DOHH2 (cell line): Measurements from ENCODE around the gene PDE4B.

Experiments
- H3F3A ChIP-seq: fragments of 200-600 bp; sonication (generic), shearing (Covaris generic); 2 replicates; pipeline ENCODE4 v1.6.0; 2016; ENCODE audit warnings: antibody characterized with exemption, mild to moderate bottlenecking; ENCODE audit not compliant: control insufficient read depth, insufficient read depth
- H3K27ac ChIP-seq: fragments of 200-600 bp; sonication (generic); 2 replicates; pipeline ENCODE4 v1.5.1; 2014; ENCODE audit warnings: low read depth, mild to moderate bottlenecking, low read length, moderate library complexity
- H3K27me3 ChIP-seq: fragments of 200-600 bp; sonication (generic); 2 replicates; pipeline ENCODE4 v1.6.1; 2014; ENCODE audit warnings: mild to moderate bottlenecking, low read length, mixed read lengths; ENCODE audit not compliant: control insufficient read depth
- H3K36me3 ChIP-seq: fragments of 200-600 bp; sonication (generic); 2 replicates; pipeline ENCODE4 v1.6.1; 2014; ENCODE audit warnings: mild to moderate bottlenecking, low read length, moderate library complexity, mixed read lengths; ENCODE audit not compliant: control insufficient read depth
- H3K4me1 ChIP-seq: fragments of 200-600 bp; sonication (generic); 2 replicates; pipeline ENCODE4 v1.6.1; 2014; ENCODE audit warnings: mild to moderate bottlenecking, low read length, mixed read lengths; ENCODE audit not compliant: control insufficient read depth
- H3K4me2 ChIP-seq: fragments of 200-600 bp; sonication (generic); 2 replicates; pipeline ENCODE4 v1.6.0; 2014; ENCODE audit warnings: mild to moderate bottlenecking, low read length, moderate library complexity
- H3K4me3 ChIP-seq: fragments of 200-600 bp; sonication (generic); 2 replicates; pipeline ENCODE4 v1.5.1; 2014; ENCODE audit warnings: mild to moderate bottlenecking, low read length, mixed read lengths
- H3K79me2 ChIP-seq: fragments of 200-600 bp; sonication (generic); 2 replicates; pipeline ENCODE4 v1.6.1; 2014; ENCODE audit warnings: mild to moderate bottlenecking, low read length, mixed read lengths; ENCODE audit not compliant: control insufficient read depth
- H3K9me2 ChIP-seq: fragments of 200-600 bp; sonication (generic); replicated peaks from 2 replicates; pipeline ENCODE4 v1.6.1; 2014; ENCODE audit warnings: mild to moderate bottlenecking, low read length, mixed read lengths; ENCODE audit not compliant: control insufficient read depth
- H3K9me3 ChIP-seq: fragments of 200-600 bp; sonication (generic); 2 replicates; pipeline ENCODE4 v1.6.1; 2014; ENCODE audit warnings: antibody characterized with exemption, low read length, mixed read lengths; ENCODE audit not compliant: control insufficient read depth, insufficient read depth
- H4K20me1 ChIP-seq: fragments of 200-600 bp; sonication (generic); 2 replicates; pipeline ENCODE4 v1.6.0; 2014; ENCODE audit warnings: low read depth, mild to moderate bottlenecking, antibody characterized with exemption, low read length, moderate library complexity; ENCODE audit not compliant: control insufficient read depth, insufficient read depth
- CTCF ChIP-seq: fragments of 200-600 bp; sonication (generic); IDR thresholded peaks from one replicate; pipeline ENCODE4 v1.5.1; 2014; ENCODE audit warnings: antibody characterized with exemption, mild to moderate bottlenecking, low read depth, low read length; ENCODE audit not compliant: poor library complexity, severe bottlenecking
- EZH2phosphoT487 ChIP-seq: fragments of 200-600 bp; sonication (generic); IDR thresholded peaks from 2 replicates; pipeline ENCODE4 v1.6.1; 2017; ENCODE audit warnings: borderline replicate concordance, mild to moderate bottlenecking, antibody characterized with exemption, low read length, moderate library complexity, mixed read lengths

PDE4B gene

DNA sequence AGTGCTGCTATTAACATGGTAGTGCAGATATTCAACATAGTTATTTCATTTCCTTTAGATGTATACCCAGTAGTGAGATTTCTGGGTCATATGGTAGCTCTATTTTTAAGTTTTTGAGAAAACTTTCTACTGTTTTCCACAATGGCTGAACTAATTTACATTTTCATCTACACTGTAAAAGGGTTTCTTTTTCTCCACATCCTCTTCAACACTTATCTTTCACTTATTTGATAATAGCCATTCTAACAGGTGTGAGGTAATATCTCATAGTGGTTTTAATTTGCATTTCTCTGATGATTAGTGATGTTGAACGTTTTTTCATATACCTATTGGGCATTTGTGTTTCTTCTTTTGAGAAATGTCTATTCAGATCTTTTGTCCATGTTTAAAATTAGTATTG lies 149.8 kb downstream of the PDE4B start:
- 0 out of 2 replicates have a peak overlapping the region, but pooled peaks have one; percentile 7 for H3K4me2 ChIP-seq
- H3K9me3 ChIP-seq = no peaks in the 10 kb centered on the region
- H3K36me3 ChIP-seq = no peaks in the 10 kb centered on the region
- H3K9me2 ChIP-seq = no peaks in the 10 kb centered on the region
- no peaks in the 10 kb centered on the region for H3K79me2 ChIP-seq
- TF ChIP-seq EZH2phosphoT487 = no peak
- TF ChIP-seq CTCF = no peak
- H4K20me1 ChIP-seq = no peaks in the 10 kb centered on the region
- no peaks in the 10 kb centered on the region for H3F3A ChIP-seq
- peaks cover 17% of the 10 kb centered on the region for H3K4me1 ChIP-seq
- no peak overlapping the region for H3K4me3 ChIP-seq
- no peaks in the 10 kb centered on the region for H3K27me3 ChIP-seq
- H3K27ac ChIP-seq = no peak overlapping the region

GRCh38 chr1:65946376-65946775 lies 153.7 kb downstream of the PDE4B start:
- H3K27me3 ChIP-seq = no peaks in the 10 kb centered on the region
- no peaks in the 10 kb centered on the region for H4K20me1 ChIP-seq
- H3F3A ChIP-seq = no peaks in the 10 kb centered on the region
- no peaks in the 10 kb centered on the region for H3K9me3 ChIP-seq
- TF ChIP-seq EZH2phosphoT487 (no peak), CTCF (no peak)
- H3K79me2 ChIP-seq = no peaks in the 10 kb centered on the region
- no peak overlapping the region for H3K4me2 ChIP-seq
- H3K36me3 ChIP-seq = no peaks in the 10 kb centered on the region
- no peak overlapping the region for H3K4me3 ChIP-seq
- no peaks in the 10 kb centered on the region for H3K9me2 ChIP-seq
- peaks cover 10% of the 10 kb centered on the region for H3K4me1 ChIP-seq
- no peak overlapping the region for H3K27ac ChIP-seq

DNA sequence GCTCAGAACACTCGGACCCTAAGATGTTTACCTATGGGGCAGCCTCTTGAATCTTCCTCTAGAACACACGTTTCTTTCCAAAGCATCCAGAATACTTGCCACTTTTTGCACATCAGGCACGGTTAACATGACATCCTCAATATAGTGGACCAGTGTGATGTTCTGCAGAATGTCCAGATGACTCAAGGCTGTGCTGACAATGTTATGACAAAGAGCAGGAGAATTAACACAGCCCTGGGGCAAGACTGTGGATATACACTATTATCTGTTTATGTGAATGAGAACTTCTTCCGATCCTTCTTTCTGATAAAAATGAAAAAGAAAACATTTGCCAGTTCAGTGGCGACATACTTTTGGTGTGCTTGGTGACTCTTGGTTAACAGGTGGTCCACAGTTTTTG lies 154.3 kb downstream of the PDE4B start:
- Histone ChIP-seq H3F3A (no peaks in the 10 kb centered on the region), H3K9me3 (no peaks in the 10 kb centered on the region), H3K27ac (no peak overlapping the region), H4K20me1 (no peaks in the 10 kb centered on the region), H3K36me3 (no peaks in the 10 kb centered on the region), H3K9me2 (no peaks in the 10 kb centered on the region), H3K27me3 (no peaks in the 10 kb centered on the region), H3K4me2 (no peak overlapping the region), H3K4me1 (peaks cover 10% of the 10 kb centered on the region), H3K4me3 (no peak overlapping the region), H3K79me2 (no peaks in the 10 kb centered on the region)
- TF ChIP-seq CTCF (no peak), EZH2phosphoT487 (no peak)

DNA sequence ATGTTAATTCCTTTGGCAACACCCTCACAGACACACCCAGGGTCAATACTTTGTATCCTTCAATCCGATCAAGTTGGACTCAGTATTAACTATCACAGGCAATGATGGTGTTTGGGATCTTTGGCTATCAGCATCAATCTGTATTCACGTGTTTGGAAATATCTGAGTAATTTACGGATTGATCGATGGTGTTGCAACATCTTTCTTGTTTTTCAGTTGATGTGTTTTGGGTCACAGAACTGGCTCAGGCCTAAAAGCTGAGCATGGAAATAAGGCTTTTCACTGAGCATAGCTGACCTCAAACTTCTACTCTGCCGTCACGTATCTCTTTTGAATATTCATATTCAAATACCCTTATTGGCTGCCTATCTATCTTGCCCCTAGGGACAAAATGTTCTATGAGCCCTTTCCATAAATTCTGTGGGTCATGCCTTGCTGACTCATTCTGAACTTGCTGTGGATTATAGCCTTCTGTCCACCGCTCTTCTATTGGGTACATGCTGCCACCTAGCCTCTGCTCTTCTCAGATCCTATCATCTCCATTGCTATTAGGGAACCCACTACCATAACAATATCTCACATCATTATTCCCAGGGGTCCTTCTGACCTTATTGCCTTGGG lies 156.0 kb downstream of the PDE4B start:
- H4K20me1 ChIP-seq = no peaks in the 10 kb centered on the region
- H3K36me3 ChIP-seq = no peaks in the 10 kb centered on the region
- no peaks in the 10 kb centered on the region for H3K9me3 ChIP-seq
- no peak overlapping the region for H3K27ac ChIP-seq
- TF ChIP-seq EZH2phosphoT487 = no peak
- no peak for TF ChIP-seq CTCF
- no peaks in the 10 kb centered on the region for H3K79me2 ChIP-seq
- H3F3A ChIP-seq = no peaks in the 10 kb centered on the region
- H3K9me2 ChIP-seq = no peaks in the 10 kb centered on the region
- H3K4me2 ChIP-seq = no peak overlapping the region
- no peaks in the 10 kb centered on the region for H3K27me3 ChIP-seq
- no peaks in the 10 kb centered on the region for H3K4me1 ChIP-seq
- H3K4me3 ChIP-seq = no peak overlapping the region
